CD4-positive, alpha-beta T cell treated with Interleukin-4 for 4 hours (primary cell): ENCODE measurements around the gene GRK6.
"Not testable (repeated sequence)": the region's sequence is repeated elsewhere in the genome, so short reads cannot be mapped to it uniquely, and the experiment has no call there.

Experiments used
- DNase-seq: peaks from one replicate; pipeline ENCODE4 v3.0.0-alpha.2; 2020

Gene GRK6

GRCh38 chr5:177472460-177473442, 46.3 kb downstream of the GRK6 start:
- DNase-seq: peak; percentile 40

- DNase-seq: no peak
Observed at GRCh38 chr5:177473443-177474001, 47.0 kb downstream of the GRK6 start, which contains the start of gene DBN1. Gene DBN1 (minus strand): TSS chr5:177473634. CDS start chr5:177473521, 113 bp downstream.

GRCh38 chr5:177474002-177474476, 47.6 kb downstream of the GRK6 start:
- no peak for DNase-seq

- no peak for DNase-seq
Observed at GRCh38 chr5:177474846-177475562, 48.5 kb downstream of the GRK6 start.

GRCh38 chr5:177475563-177476427, 49.3 kb downstream of the GRK6 start:
- DNase-seq: no peak

GRCh38 chr5:177476531-177477233, 50.2 kb downstream of the GRK6 start:
- no peak for DNase-seq

GRCh38 chr5:177477701-177478477, 51.4 kb downstream of the GRK6 start:
- no peak for DNase-seq

GRCh38 chr5:177478711-177479646, 52.5 kb downstream of the GRK6 start:
- DNase-seq: peak; percentile 21

- DNase-seq: no peak
Observed at GRCh38 chr5:177479774-177480173, 53.3 kb downstream of the GRK6 start.

- DNase-seq: no peak
Observed at GRCh38 chr5:177482359-177482795, 55.9 kb downstream of the GRK6 start.

- no peak for DNase-seq
Observed at GRCh38 chr5:177483042-177483441, 56.6 kb downstream of the GRK6 start.

- DNase-seq: no peak
Observed at GRCh38 chr5:177483994-177484901, 57.8 kb downstream of the GRK6 start.

GRCh38 chr5:177484902-177485549, 58.5 kb downstream of the GRK6 start:
- no peak for DNase-seq

GRCh38 chr5:177485753-177486152, 59.3 kb downstream of the GRK6 start:
- DNase-seq: not testable (repeated sequence)

- DNase-seq: no peak
Observed at GRCh38 chr5:177486256-177486655, 59.8 kb downstream of the GRK6 start.

GRCh38 chr5:177487144-177487543, 60.7 kb downstream of the GRK6 start:
- no peak for DNase-seq

- no peak for DNase-seq
Observed at GRCh38 chr5:177487975-177488374, 61.5 kb downstream of the GRK6 start.
